22Rv1 (cell line): Measurements from ENCODE around the gene ANXA3.

Source experiments
- H3K27ac ChIP-seq: fragments of 450-650 bp; 2 replicates; pipeline ENCODE4 v1.5.1; 2017
- CTCF ChIP-seq: fragments of 450-650 bp; IDR thresholded peaks from 2 replicates; pipeline ENCODE4 v1.5.1; 2017; ENCODE audit warnings: mild to moderate bottlenecking
- ZFX ChIP-seq: fragments of 450-650 bp; IDR thresholded peaks from 2 replicates; pipeline ENCODE4 v1.6.1; 2017; ENCODE audit warnings: antibody characterized with exemption, borderline replicate concordance

The ANXA3 gene

GRCh38 chr4:78627046-78627965, 75.7 kb downstream of the ANXA3 start:
- TF ChIP-seq CTCF (no peak), ZFX (no peak)
- H3K27ac ChIP-seq: no peak overlapping the region

GRCh38 chr4:78627966-78628678, 76.6 kb downstream of the ANXA3 start:
- H3K27ac ChIP-seq: peak overlapping the region; percentile 78
- TF ChIP-seq ZFX (no peak), CTCF (no peak)

- H3K27ac ChIP-seq: peak overlapping the region; percentile 78
- TF ChIP-seq ZFX (no peak), CTCF (no peak)
These were observed 78.5 kb downstream of the ANXA3 start for GRCh38 chr4:78629991-78630541.

GRCh38 chr4:78630615-78631014, 79.0 kb downstream of the ANXA3 start:
- no peak overlapping the region for H3K27ac ChIP-seq
- no peak for TF ChIP-seq CTCF
- TF ChIP-seq ZFX: no peak

GRCh38 chr4:78634011-78634664, 82.6 kb downstream of the ANXA3 start:
- TF ChIP-seq CTCF (no peak), ZFX (no peak)
- H3K27ac ChIP-seq: no peak overlapping the region

- no peak for TF ChIP-seq ZFX
- no peak for TF ChIP-seq CTCF
- H3K27ac ChIP-seq: no peak overlapping the region
These were observed 87.0 kb downstream of the ANXA3 start for GRCh38 chr4:78638337-78639172.
